Measurements from ENCODE around the gene OR4X1.
"Not testable (repeated sequence)": the region's sequence is repeated elsewhere in the genome, so short reads cannot be mapped to it uniquely, and the experiment has no call there.

OR4X1 gene, protein sequence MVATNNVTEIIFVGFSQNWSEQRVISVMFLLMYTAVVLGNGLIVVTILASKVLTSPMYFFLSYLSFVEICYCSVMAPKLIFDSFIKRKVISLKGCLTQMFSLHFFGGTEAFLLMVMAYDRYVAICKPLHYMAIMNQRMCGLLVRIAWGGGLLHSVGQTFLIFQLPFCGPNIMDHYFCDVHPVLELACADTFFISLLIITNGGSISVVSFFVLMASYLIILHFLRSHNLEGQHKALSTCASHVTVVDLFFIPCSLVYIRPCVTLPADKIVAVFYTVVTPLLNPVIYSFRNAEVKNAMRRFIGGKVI

DNA sequence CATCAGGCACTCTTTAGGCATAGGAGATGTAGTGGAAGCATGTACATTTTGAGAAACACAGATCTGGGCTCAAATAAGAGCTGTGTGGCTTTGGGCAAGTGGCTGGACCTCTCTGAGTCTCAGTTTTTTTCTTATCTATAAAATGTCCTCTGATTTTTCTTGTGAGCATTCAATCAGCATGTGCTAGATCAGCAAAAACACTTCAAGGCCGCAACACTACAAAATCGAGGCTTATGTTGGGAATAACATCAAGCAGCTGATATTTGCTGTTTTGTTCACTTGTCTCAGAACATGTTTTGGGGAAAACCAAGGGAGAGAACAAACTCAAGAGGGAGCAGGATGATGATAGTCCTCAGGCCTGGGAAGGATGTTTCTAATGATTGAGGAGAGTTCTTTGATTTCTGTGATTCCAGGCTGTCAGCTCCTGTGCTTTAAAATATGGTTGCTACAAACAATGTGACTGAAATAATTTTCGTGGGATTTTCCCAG, at the start of gene OR4X1:
OR4X1 (plus strand) TSS at position 439 of the 489 bp plus-strand sequence; CDS start at position 439, 0 bp downstream.
- no peak for DNase-seq

DNA sequence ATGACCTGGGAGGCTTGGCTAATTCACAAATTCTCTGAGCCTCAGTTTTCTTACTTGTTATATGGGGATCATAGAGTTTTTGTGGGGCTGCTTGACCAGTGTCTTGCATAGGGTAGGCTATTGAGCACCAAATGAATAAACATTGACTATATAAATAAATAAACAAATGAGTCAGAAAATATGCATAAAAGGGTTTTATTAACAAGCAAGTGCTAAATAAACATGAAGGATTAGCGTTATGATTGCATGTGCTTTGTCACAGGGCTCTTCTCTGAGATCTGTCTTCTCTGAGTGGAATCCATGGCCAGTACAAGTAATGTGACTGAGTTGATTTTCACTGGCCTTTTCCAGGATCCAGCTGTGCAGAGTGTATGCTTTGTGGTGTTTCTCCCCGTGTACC, 47.2 kb upstream of the OR4X1 start, which contains the start of gene OR4B1:
OR4B1 (plus strand) TSS at position 301 of the 400 bp plus-strand sequence; CDS start at position 301, 0 bp downstream.
- no peak for DNase-seq

DNA sequence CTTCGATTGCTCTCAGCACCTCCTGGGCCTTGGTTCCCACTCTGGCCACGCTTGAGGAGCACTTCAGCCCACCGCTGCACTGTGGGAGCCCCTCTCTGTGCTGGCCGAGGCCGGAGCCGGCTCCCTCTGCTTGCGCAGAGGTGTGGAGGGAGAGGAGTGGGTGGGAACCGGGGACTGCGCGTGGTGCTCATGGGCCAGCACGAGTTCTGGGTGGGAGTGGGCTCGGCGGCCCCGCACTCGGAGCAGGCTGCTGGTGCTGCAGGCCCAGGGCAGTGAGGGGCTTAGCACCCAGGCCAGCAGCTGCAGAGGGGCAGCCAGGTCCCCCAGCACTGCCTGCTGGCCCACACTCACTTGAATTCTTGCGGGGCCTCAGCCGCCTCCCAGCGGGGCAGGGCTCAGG, 34.9 kb upstream of the OR4X1 start:
- no peak for DNase-seq

DNA sequence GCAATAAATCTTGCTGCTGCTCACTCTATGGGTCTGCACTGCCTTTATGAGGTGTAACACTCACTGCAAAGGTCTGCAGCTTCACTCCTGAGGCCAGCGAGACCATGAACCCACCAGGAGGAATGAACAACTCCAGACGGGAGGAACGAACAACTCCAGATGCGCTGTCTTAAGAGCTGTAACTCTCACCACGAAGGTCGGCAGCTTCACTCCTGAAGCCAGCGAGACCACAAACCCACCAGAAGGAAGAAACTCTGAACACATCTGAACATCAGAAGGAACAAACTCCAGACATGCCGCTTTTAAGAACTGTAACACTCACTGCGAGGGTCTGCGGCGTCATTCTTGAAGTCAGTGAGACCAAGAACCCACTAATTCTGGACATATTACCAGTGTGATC, 33.6 kb upstream of the OR4X1 start:
- not testable (repeated sequence) for DNase-seq

DNA sequence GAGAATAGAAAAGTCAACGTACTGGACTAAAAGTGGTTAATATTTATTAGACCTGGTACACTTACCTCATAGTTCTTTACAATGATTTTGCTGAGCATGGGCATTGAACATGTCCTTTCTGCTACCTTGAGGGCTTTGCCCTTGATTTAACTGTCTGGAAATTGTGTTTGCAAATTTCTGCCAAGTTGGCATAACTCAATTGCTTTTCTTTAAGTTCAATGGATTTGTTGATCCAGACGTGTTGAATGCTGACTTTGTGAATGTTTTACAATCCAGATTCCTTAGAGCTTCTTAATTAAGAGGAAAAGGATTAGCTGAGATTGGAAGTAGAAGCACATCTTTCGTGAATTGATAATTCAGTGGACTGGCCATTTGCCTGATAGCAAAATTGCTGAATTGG, 25.9 kb upstream of the OR4X1 start:
- no peak for DNase-seq

DNA sequence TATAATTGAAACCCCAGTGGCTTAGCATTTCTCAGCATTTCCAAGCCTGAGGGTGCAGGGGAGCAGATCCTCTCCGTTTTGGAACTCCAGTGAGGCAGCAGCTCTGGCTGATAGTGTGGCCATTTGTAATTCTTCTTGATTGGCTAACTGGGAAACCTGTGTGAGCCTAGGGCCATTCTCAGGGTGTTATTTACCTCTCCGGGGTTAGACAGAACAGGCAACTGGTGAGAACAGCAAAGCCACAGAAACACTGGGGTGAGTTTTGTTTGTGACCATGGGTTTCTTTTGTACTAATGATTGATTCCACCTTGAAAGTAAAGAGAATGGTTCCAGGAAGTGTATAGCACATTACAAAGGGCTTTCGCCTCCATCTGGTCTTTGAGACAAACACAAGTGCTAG, 21.2 kb upstream of the OR4X1 start:
- no peak for DNase-seq

DNA sequence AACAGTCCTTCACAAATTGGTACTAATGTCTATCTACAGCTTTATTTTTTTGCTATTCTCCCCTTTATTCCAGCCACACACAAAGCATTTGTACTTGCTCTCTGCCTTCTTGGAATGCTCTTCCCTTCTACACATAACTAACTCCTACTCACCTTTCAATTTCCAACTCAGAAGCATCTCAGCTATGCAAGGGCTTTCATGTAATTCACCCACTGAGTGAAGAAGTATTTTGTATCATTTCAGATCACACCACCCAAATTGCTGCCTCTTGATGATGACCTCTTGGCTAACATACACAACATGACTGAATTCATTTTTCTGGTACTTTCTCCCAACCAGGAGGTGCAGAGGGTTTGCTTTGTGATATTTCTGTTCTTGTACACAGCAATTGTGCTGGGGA, 18.9 kb upstream of the OR4X1 start, which contains the start of gene OR4X2:
OR4X2 (plus strand) TSS at position 301 of the 400 bp plus-strand sequence; CDS start at position 301, 0 bp downstream.
- DNase-seq = no peak

DNA sequence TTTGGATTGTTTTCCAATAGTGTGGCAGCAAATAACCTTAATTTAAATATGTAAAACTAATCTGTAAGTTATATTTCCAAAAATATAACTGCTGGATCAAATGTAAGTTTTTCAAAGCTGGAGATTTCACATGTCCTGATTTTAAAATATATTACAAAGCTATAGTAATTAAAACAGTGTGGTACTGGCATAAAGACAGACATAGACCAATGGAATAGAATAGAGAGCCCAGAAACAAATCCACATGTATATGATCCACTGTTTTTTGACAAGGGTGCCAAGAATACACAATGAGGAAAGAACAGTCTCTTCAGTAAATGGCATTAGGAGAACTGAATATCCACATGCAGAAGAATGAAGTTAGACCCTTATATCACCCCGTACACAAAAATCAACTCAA, 14.8 kb upstream of the OR4X1 start:
- no peak for DNase-seq

DNA sequence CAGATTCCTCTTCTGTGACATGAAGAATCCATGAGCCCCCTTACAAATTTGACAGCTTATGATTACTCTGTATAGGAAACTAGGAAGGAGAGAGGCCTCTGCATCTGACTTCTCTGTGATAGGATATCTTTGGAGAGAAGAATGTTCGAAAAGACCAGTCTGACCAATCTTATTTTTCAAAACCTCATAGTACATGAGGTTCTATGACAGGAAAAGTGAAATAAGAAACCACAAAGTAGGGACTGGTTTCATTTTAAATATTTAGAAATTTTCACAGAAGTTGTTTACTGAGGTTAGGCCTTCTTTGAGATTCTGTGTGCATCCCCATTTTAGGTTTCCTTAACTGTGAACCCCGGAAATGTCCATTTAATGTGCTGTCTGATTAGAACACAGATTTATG, 2.1 kb upstream of the OR4X1 start:
- no peak for DNase-seq

DNA sequence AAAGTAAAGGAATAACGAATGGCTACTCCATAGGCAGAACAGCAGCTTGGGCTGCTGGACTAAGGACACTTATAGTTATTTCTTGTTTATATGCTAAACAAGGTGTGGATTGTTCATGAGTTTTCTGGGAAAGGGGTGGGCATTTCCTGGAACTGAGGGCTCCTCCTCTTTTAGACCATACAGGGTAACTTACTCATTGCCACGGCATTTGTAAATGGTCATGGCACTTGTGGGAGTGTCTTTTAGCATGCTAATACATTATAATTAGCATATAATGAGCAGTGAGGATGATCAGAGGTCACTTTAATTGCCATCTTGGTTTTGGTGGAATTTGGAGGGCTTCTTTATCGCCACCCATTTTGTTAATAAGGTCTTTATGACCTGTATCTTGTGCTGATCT, 7.0 kb downstream of the OR4X1 start:
- no peak for DNase-seq

DNA sequence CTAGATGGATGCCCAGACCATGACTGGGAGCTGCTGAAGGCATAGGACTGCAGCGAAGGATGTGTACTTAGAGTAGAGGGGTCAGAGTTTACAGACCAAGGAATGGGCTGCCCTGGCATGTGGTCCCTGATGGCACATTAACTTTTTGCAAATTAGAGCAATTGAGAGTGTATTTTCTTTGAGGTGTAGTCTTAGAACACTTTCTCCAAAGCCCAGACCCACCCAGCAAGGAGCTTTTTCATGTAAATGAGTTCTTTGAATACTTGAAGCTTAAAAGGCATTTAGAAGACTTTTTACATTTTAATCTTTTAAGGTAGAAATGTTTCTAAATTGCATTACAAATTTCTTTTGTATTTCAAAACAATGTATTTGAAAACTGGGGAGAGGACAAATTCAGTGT, 8.9 kb downstream of the OR4X1 start:
- DNase-seq = no peak

DNA sequence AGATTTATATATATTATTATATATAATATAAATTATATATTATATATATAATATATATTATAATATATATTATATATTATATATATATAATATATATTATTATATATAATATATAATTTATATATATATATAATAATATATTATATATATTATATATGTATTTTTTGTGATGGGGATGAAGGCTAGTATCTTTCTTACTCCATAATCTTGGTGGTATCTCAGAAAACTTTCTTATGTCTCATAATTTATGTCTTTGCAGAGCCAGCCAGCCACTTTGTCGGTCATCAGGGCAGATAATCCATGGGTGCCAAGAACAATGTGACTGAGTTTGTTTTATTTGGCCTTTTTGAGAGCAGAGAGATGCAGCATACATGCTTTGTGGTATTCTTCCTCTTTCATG, 42.3 kb downstream of the OR4X1 start, which contains the start of gene OR4S1:
OR4S1 (plus strand) TSS at position 301 of the 400 bp plus-strand sequence; CDS start at position 301, 0 bp downstream.
- DNase-seq = no peak

DNA sequence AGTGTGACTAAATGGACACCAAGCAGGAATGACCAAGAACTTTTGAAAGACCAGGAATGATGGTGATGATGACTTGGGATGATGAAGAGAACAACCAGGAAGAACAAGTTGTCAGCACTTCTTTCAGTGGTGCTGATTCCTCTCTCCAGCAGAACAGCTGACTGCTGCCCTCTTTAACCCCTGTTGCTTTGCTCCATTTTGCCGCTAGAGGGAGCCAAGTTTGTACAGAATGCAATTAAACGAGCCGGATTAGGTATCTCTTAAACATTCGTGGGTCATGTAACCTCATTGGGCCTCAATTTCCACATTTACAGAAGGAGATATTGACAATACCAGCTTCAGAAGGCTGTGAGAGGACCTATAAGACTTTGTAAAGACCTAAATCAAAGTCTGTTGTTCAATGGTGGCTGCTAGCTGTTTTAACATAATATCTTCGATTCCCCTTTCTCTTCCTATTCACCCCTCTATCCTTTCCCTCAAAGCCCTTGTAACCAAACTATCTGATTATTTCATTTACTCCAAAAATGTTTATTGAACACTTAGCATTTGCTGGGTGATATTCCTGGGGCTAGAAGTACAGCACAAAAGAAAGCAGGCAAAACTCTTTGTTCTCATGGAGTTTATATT, 44.2 kb downstream of the OR4X1 start:
- DNase-seq = no peak

DNA sequence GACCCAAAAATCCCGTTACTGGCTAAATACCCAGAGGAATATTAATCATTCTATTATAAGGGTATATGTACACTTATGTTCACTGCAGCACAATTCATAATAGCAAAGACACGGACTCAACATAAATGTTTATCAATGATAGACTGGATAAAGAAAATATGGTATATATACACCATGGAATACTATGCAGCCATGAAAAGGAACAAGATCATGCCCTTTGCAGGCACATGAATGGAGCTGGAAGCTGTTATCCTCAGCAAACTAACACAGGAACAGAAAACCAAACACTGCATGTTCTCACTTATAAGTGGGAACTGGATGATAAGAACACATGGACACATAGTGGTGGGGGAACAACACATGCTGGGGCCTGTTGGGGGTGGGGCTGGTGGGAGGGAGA, 49.9 kb downstream of the OR4X1 start:
- DNase-seq = not testable (repeated sequence)

All from left hindlimb (tissue), 1 donor.